GM12892 (cell line): ENCODE measurements around the gene TMCO4.

Experiments
- POLR2A ChIP-seq: IDR thresholded peaks from 2 replicates; pipeline ENCODE4 v1.6.1; 2011; ENCODE audit warnings: low read depth, low read length, control low read depth
- POLR2AphosphoS5 ChIP-seq: IDR thresholded peaks from 2 replicates; pipeline ENCODE4 v1.6.1; 2011; ENCODE audit warnings: low read depth, low read length, control low read depth
- TAF1 ChIP-seq: IDR thresholded peaks from 2 replicates; pipeline ENCODE4 v1.6.1; 2011; ENCODE audit warnings: low read depth, mild to moderate bottlenecking, control low read depth, low read length, borderline replicate concordance

- no peak for TF ChIP-seq POLR2A
- TF ChIP-seq POLR2AphosphoS5 = no peak
- no peak for TF ChIP-seq TAF1
Observed at GRCh38 chr1:19744886-19745285, 54.8 kb downstream of the TMCO4 start.
